GM18502 (cell line): ENCODE data around the gene NRBP1.
"Not testable (repeated sequence)": the region's sequence is repeated elsewhere in the genome, so short reads cannot be mapped to it uniquely, and the experiment has no call there.

Experiments
- ATAC-seq: cut with Tn5 transposase; IDR thresholded peaks from one replicate; pipeline ENCODE4 v1.9.1; 2021; ENCODE audit warnings: mild to moderate bottlenecking; ENCODE audit not compliant: unreplicated experiment, poor library complexity

NRBP1 gene

DNA sequence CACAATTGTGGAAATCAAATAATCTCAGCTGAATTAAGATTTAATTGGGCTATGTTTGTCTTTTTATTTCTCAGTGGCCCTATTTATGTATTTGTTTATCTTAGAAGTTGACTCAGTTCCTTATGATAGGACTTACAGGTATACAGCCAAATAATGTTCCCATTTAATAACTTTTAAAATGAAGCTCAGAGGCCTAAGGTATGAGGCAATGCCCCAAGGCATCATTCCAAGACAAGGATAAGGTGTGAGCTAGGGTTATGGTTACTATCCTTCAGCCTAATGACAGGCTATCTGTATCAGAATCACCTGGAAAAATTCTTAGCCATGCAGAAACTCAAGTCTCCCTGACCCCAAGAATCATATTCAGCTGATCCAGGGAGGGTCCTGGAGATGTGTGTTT lies 7.4 kb upstream of the NRBP1 start:
- no peak for ATAC-seq

DNA sequence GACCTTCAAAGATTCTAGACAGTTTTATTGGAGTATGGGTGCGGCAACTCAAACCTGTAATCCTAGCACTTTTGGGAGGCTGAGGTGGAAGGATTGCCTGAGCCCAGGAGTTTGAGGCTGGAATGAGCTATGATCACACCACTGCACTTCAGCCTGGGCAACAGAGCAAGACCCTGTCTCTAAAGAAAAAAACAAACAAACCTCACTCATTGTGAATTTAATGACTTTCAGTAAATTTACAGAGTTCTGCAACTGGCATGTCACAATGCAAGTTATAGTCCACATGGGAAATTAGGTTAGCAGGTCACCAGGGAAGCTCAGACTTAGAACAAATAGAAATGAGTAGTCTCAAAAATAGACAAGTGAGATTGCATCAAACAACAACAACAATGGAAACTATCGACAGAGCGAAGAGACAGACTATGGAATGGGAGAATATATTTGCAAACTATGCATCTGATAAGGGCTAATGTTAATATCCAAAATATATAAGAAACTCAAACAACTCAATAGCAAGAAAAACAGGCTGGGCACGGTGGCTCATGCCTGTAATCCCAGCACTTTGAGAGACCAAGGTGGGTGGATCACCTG lies 6.7 kb upstream of the NRBP1 start:
- no peak for ATAC-seq

DNA sequence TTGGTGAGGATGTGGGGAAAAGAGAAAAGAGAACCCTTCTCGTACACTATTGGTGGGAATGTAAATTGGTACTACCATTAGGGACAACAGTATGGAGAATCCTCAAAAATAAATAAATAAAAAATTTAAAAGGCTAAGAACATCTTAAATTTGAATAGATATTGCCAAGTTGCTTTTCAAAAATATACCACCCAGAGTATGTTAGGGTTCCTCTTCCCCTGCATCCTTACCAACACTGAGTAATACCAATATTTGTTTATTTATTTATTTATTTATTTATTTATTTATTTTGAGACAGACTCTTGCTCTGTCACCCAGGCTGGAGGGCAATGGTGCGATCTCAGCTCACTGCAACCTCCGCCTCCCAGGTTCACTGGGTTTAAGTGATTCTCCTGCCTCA lies 5.5 kb upstream of the NRBP1 start:
- ATAC-seq, result no peak

DNA sequence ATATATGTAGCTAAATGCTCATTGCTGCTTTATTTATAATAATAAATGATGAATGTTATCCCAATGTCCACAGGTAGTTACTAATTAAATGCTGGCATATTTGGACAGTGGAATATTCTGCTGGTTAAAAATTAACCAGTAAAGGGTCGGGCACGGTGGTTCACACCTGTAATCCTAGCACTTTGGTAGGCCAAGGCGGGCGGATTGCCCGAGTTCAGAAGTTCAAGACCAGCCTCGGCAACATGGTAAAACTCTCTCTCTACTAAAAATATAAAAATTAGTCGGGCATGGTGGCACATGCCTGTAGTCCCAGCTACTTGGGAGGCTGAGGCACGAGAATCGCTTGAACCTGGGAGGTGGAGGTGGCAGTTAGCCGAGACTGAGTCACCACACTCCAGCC lies 3.4 kb upstream of the NRBP1 start:
- not testable (repeated sequence) for ATAC-seq

DNA sequence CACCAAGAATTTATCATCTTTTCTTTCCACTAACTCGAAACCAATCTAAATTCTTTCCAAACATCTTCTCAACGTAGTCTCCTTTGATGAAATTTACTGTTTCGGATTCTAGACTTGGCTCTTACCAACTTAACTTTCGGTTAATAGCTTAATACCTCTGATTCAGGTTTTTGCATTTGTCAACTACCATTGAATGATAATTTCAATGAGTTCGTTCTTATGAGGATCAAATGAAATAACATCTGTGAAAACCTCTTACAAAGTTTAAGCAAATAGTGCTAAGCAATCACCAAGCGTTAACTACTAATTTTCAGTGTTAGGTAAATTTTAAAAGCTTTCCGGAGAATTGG lies 593 bp upstream of the NRBP1 start:
- no peak for ATAC-seq

DNA sequence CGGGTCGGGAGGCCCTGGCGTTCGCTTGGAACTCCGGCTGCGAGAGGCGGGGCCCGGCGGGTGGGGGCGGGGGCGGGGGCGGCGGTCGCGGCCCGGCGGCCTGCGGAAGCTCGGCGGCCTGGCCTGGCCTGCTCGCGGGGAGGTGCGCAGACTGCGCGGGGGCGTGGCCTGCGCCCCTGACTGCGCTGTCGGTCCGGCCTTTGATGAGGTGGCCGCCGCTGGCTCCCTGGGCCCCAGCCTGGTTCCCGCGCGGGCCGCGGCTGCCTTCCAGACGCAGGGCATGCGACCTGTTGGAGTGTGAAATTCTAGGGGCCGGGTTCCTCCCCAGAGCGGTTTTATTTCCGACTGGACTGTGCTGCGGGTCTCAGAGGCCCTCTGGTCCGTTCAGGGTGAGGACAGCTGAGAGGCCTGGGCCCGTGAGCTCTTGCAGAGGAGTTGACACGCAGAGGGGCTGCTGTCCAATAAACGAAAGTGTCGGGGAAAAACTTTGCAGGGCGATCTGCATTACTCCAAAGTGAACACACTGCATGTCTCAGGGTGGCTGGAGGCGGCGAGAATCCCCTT lies 629 bp downstream of the NRBP1 start:
- peak; percentile 72 for ATAC-seq

DNA sequence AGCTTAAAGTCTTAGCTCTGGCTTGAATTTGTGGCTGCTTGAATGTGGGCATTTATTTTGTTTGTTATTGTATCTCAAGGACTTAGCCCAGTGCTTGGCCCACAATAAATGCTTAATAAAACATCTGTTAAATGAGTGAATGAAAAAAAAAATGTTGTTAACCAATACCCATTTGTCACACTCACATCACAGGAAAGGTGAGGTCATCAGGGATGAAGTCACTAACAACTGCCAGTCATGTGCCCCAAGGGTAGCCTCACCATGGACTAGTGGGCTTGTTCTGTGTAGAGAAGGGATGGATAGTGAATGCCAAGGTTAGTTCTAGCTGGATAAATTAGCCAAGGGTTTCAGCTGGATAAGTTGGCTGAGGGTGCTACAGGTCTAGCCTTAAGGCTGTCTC lies 3.0 kb downstream of the NRBP1 start:
- ATAC-seq, result no peak

DNA sequence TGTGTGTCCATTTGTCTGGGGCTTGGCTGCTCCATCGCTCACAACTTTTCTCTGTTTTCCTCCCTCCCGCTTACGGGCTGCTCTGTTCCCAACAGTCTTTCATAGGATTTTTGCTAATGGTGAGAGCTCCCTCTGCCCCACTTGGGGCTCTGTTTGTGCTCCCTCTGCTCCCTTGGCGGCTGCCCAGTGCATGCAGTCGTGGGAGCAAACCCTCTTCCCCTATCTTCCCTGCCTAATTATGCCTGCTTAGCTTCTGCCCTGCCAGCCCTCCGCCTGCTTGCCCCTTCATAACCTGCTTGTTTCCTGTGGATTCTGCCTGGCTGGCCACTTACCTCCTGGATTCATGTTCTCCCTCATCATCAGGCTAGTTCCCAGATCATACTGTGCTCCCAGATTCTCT lies 7.2 kb downstream of the NRBP1 start:
- ATAC-seq, result no peak

DNA sequence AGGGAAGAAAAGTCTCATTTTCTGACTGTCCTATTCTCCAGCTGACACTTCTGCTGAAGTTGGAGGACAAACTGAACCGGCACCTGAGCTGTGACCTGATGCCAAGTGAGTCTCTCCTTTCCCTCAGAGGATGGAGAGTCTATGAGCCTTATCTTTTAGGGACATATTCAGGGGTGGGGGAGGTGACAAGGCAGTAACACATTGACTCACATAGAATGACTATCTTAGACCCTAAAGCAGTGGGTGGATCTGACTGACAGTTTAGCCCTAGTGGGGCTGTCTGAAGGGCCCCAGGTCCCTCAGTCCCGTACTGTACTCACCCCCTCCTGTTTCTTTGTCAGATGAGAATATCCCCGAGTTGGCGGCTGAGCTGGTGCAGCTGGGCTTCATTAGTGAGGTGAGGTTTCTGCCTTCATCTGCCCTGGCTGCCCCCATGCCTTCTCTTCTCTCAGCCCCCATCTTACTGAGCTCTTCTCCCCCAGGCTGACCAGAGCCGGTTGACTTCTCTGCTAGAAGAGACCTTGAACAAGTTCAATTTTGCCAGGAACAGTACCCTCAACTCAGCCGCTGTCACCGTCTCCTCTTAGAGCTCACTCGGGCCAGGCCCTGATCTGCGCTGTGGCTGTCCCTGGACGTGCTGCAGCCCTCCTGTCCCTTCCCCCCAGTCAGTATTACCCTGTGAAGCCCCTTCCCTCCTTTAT lies 12.9 kb downstream of the NRBP1 start:
- no peak for ATAC-seq

DNA sequence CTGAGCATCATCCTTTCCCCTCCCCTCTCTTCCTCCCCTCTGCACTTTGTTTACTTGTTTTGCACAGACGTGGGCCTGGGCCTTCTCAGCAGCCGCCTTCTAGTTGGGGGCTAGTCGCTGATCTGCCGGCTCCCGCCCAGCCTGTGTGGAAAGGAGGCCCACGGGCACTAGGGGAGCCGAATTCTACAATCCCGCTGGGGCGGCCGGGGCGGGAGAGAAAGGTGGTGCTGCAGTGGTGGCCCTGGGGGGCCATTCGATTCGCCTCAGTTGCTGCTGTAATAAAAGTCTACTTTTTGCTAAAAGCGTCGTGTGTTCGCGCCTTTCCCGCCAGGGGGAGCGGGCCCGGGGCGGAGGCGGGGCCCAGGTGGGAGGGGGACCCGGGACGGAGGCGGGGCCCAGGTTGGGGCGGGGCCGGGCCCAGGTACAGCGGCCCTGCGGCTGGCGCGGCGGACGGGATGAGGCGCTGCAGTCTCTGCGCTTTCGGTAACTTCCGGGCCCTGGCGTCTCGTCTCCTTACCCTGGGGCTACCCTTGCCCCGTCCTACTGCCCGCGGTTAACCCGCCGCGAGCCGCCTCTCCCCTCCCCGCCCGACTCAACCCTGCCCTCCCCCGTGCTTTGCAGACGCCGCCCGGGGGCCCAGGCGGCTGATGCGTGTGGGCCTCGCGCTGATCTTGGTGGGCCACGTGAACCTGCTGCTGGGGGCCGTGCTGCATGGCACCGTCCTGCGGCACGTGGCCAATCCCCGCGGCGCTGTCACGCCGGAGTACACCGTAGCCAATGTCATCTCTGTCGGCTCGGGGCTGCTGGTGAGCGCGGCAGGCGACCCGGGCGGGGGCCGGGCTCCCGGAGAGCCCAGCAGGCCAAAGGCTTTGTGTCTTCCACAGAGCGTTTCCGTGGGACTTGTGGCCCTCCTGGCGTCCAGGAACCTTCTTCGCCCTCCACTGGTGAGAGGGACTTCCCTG lies 13.8 kb downstream of the NRBP1 start, which contains the start of gene KRTCAP3:
Gene KRTCAP3 (plus strand): TSS at position 424 of the 962 bp plus-strand sequence. CDS start 32 bp downstream, at position 456.
- no peak for ATAC-seq

DNA sequence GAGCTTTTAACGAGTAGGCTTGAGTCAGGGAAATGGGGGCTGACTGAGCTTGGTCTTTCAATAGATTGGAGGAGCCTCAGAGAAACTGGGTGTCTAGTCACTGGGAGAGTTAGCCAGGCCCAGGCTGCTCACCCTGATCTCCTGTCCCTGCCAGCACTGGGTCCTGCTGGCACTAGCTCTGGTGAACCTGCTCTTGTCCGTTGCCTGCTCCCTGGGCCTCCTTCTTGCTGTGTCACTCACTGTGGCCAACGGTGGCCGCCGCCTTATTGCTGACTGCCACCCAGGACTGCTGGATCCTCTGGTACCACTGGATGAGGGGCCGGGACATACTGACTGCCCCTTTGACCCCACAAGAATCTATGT lies 14.5 kb downstream of the NRBP1 start:
- ATAC-seq, result no peak

DNA sequence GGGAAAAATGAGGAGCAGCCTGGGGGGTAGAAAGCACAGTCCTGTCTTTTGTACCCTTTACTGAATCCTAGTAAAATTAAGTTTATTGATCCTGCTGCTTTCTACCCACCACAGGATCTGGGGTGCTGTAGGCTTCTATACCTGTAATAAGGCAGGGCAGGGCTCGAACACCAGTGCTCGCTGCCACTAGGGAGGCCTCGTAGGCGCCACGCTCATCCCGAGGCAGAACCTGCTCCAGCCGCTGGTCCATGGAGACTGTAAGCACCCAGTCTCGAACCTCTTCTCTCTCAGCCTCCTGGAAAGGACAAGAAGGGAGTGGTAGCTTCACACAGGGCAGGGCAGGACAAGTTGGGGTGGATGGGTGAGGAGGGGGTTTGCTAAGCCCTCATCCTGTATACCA lies 16.7 kb downstream of the NRBP1 start:
- no peak for ATAC-seq

DNA sequence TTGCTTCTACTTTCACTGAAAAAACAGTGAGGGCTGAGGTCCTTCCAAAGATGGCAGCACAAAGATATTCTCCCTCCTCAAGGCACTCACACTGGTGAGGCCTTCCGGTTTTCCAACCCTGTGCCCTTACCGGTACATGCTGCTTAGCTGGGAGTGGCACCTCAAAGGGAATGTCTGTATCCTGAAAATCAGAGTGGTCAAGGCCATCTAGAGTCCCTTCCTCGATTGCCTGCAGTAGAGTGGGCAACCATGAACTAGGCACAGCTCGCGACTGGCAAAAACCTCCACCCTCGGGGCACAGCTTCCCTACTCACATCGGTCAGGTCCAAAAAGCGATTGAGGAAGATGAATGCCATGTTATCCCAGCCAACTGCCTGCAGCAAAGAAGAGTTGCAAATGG lies 17.2 kb downstream of the NRBP1 start:
- ATAC-seq, result no peak

DNA sequence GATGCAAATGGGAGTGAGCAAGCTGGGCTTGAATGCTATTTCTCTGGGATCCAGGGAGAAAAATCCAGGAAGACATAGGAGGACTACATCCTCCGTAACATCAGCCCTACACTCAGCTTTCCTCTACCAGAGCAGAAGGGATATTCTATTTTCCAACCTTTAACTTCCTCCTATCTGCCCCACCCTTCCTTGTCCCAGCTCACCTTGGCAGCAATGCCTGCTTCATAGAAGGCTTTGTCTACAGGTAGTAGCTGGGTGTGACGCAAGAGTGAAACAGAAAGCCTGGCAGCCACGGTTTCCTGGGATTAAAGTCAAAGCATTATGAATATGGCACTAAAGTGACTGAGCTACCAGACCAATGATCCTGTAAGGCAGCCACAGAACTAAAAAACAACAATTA lies 17.6 kb downstream of the NRBP1 start:
- ATAC-seq, result no peak

DNA sequence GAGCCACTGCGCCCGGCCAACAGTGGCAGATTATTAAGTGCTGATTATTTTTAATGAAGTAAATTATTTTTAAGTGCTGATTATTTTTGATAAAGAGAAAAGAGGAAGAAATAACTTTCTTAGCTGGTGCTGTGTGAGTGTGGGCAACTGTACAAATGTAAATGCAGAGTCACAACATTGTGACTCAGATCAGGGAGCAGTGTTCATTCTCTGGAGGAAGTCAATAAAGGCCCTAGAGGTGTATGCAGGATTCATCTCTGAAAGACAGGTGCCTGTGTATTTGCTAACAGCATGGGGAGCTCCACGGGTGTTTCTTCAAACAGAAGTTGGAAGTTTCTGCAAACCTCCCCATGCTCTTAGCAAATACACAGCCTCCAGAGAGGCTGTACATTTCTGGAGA lies 19.9 kb downstream of the NRBP1 start:
- no peak for ATAC-seq

DNA sequence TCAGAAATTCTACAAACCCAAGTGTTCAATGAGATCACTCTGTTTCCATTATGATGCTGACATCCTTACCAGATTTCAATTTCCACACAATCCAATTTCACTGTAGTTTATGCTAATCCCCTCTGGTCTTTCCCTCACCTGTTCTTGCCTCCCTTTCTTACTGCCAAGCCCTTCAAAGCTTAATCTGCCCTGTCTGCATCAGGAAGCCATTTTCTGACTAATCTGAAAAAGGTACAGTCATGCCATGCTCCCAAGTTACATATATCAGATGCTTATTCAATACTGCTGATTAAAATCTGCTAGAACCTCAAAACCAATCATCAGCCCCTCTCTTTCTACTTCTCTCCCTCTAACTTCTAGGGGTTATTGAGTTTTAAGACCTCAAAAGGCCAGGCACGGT lies 22.7 kb downstream of the NRBP1 start:
- ATAC-seq, result no peak

DNA sequence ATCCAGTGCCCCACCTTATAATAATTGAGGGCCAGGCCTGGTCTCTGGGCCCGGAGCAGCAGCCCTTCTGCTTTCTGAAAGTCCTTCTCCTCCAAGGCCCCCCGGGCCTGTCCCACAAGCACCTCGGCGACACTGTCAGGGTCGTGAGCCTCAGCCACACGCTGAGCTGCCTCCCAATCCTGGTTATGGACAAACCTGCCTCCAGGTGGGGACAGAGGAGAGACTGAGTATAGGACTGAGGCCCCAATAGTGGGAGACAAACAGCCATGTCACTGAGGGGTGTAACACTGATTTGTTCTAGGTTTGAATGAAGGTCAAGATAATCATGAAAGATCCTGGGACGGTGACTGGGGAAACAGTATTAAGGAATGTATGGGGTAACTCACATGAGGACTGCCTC lies 25.5 kb downstream of the NRBP1 start:
- no peak for ATAC-seq

DNA sequence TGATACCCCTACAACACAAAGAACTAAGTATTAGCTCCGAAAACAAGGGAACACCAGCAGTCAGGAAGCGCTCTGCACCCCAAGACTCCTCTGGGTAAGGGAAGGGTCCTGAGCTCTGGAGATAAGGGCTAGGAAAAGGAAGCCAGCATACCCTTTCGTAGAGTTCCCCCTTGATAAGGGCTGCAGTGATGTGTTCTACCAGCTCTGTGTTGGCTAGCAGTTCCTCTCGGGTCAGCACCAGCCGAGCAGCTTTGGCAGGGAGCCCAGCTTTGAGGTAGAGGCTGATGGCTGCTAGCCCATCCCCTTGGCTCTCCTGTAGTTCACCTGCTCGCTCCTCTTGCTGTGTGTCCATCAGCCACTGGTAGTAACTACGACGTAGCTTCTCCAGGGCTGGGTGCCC lies 32.7 kb downstream of the NRBP1 start:
- ATAC-seq, result no peak

DNA sequence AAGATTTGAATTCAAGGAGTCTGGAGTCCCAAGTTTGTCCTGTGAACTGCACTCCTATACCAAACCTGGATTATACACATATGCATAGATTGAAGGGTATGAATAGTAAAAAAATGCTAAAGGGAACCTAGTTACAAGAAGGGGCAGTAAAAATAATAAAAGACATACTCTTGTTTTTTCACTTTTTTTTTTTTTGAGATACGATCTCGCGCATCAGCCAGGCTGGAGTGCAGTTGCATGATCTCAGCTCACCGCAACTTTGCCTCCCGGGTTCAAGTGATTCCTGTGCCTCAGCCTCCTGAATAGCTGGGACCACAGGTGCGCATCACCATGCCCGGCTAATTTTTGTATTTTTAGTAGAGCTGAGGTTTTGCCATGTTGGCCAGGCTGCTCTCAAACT lies 36.0 kb downstream of the NRBP1 start:
- ATAC-seq, result no peak

DNA sequence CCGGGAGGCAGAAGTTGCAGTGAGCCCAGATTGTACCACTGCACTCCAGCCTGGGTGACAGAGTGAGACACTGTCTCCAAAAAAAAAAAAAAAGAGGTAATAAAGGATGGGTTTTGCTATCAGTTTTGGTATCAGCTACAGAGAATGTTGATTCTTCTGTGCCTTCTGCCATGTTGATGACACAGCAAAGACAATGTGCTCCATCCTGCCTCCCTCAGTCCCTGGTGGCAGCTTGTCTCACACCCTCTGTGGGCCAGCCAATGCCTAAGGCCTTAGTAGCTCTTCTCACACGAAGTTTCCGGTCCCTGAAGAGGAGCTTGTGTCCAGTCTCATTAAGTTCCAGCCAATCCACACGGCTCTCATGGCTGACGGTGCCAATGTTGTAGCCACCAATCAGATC lies 43.5 kb downstream of the NRBP1 start:
- no peak for ATAC-seq

DNA sequence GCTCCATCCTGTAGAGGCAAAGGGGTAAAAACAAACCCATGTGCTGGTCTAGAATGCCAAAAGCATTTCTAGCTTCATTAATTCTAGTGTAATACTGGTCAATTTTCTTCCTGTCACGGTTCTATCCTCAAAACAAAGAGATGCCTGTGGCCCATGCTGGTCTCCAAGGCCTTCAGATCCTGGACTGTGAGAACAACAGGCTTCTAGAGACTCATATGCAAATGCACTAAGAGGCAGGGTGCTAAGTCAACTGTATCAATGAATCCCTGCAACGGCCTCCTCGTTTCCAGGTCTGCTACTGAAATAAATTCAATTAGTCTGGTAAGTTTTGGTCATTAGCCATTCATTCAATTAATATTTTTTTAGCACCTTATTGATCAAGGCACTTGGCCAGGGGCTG lies 57.1 kb downstream of the NRBP1 start:
- no peak for ATAC-seq
